Fibroblast of lung (primary cell): ENCODE data around the gene COL4A2.

Experiments
- CTCF ChIP-seq, 2 donors: IDR thresholded peaks in 1 of 2; conservative IDR thresholded peaks in 1 of 2; 1 replicate in 1 of 2; 2 replicates in 1 of 2; pipeline ENCODE4 v1.5.1; 2011 to 2012; ENCODE audit warnings: low read length in 2 of 2, control low read depth in 1 of 2, inconsistent platforms in 1 of 2, low read depth in 1 of 2, mild to moderate bottlenecking in 1 of 2
- EZH2 ChIP-seq: IDR thresholded peaks from 2 replicates; pipeline ENCODE4 v1.5.1; 2012; ENCODE audit warnings: low read length, control low read depth, mild to moderate bottlenecking; ENCODE audit errors: missing control alignments

DNA sequence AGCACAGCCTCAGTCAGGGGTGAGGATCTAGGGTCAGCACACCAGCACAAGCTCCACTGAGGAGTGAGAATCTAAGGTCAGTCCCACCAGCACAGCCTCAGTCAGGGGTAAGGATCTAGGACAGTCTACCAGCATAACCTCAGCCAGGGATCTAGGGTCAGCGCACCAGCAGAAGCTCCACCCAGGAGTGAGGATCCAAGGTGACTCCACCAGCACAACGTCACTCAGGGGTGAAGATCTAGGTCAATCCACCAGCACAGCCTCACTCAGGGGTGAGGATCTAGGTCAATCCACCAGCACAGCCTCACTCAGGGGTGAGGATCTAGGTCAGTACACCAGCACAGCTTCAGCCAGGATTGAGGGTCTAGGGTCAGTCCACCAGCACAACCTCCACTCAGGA, 189.9 kb downstream of the COL4A2 start:
- TF ChIP-seq CTCF (conservative IDR thresholded peaks at IDR 0.05 in 1 of 2, IDR thresholded peaks at IDR 0.05 in 1 of 2; ENCODE audit: low read depth in 1 of 2, low read length in 2 of 2) = no peak
- TF ChIP-seq EZH2 = no peak
